ENCODE results near the gene HS6ST2.
A peak's percentile ranks its signal among the peaks of the same experiment; 100 is the strongest.
"Not testable (repeated sequence)": the region's sequence is repeated elsewhere in the genome, so short reads cannot be mapped to it uniquely, and the experiment has no call there.

The HS6ST2 gene

GRCh38 chrX:132958091-132958703 lies at the start of gene HS6ST2:
TSS of gene HS6ST2 (minus strand) at chrX:132958629.
- DNase-seq = no peak

DNA sequence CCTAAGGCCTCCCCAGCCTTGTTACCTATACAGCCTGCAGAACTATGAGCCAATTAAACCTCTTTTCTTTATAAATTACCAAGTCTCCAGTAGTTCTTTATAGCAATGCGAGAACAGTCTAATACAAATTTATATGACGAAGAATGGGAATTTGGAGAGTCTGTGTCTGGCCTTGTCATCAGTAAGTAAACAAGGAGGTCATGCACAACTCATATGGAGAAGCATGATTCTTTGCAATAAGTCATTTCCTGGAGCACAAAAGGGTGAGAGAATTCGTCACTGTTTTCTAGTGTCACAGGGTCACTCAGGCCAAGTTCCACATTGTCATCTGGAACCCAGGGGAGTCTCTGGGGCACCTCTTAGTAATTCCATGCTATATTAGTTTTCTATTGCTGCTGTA lies 49.0 kb upstream of the HS6ST2 start:
- DNase-seq = no peak

DNA sequence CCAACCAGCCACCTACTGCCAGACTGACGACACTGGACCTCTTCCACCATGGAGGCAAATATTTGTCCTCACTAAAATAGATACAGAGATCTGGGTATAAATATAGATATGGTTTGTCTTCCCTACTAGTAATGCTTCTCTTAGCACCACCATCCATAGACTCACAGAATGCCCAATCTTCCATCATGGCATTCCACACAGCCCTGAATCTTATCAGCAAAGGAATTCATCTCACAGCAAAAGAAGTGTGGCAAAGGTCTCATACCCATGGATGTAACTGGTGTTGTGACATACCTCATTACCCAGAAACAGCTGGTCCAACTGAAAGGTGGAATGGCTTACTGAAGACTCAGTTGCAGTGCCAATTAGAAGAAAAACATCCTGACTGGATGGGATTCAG lies 47.2 kb upstream of the HS6ST2 start:
- DNase-seq = no peak

DNA sequence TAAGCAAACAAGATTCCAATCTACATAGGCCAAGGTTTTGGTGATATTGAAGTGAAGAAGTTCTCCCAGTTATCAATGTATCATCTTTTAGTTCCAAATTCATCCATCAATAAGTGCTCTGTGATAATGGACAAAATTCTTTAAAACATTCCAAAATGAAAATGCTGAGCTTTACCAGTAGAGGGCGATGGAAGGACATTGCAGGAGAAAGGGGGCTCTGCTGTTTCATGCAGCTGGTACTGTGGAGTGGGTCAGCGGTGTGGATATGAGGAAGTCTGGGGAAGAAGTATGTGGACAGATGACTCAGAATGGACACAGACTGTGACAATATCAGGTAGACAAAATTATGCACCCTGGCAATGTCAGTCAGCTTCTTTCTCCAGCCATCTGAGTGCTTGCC lies 46.6 kb upstream of the HS6ST2 start:
- DNase-seq = peak; percentile 3

DNA sequence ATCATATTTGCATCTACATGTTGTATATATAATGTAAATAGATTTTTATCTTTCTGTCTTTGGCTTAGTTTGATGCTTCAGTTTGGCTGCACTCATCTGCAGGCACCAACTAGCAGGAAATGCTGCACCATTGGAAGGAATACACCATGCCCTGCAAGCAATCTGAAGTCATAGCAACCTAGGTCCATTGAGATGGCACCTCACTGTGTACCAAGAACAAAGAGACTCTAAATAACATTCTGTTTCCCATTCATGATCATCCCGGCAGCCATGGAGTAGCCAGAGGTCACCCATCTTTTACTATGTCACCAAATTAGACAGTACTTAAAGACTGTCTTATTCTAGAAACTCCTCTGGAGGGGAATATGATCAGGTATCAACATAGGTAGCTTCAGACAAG lies 40.8 kb upstream of the HS6ST2 start:
- peak; percentile 10 for DNase-seq

DNA sequence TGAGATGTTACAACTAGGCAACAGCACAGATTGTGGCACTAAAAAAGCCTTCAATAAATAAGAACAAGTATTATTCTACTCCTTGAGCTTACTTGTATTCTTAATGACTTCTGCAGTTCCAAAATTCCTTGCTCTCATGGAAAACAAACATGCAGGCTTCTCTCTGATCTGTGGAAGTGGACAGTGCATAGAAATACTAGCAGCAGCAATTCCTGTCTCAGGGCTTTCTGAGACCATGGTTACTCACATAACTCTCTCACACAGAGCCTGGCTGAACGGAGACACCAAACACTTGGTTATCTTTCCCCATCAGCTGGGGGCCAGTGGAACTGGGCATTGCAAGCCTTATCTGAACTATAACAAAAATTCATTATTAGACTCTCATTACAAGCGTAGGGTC lies 32.4 kb upstream of the HS6ST2 start:
- no peak for DNase-seq

GRCh38 chrX:132986556-132986955 lies 28.1 kb upstream of the HS6ST2 start:
- no peak for DNase-seq

DNA sequence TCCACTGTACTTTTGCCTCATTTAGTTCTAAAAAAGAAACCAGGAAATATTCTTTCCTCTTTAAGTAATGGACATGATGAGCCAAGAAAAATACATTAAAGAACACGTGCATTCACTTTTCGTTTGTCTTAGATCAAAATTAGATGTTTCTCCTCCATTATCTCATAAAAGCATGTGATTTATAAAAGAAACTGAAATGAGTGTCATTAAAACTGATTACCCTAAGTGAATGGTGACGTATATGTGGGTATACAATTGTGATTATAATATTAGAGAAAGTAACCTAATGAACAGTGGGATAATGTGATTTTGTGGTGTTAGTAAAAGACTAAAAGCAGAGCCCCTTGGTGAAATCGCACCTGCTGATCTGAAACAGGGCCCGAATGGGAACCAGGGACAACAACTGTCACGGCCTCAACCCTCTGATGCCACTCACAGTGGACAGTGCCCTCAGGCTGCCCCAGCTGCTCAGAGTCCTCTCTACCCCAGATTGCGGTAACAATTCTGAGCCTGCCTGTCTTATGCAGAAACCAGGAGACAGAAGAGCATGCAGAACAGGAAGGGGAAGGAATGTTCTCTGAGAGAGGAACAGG lies 25.7 kb upstream of the HS6ST2 start:
- no peak for DNase-seq

- no peak for DNase-seq
Measured at GRCh38 chrX:132983496-132983895, 25.1 kb upstream of the HS6ST2 start.

DNA sequence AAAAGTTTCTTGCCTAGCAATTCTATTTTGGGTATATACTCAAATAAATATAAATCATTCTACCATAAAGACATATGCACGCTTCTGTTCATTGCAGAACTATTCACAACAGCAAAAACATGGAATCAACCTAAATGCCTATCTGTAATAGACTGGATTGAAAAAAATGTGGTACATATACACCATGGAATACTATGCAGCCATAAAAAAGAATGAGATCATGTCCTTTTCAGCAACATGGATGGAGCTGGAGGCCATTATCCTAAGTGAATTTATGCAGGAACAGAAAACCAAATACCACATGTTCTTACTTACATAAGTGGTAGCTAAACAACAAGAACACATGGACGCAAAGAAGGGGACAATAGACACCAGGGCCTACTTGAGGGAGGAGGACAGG lies 21.6 kb upstream of the HS6ST2 start:
- not testable (repeated sequence) for DNase-seq

DNA sequence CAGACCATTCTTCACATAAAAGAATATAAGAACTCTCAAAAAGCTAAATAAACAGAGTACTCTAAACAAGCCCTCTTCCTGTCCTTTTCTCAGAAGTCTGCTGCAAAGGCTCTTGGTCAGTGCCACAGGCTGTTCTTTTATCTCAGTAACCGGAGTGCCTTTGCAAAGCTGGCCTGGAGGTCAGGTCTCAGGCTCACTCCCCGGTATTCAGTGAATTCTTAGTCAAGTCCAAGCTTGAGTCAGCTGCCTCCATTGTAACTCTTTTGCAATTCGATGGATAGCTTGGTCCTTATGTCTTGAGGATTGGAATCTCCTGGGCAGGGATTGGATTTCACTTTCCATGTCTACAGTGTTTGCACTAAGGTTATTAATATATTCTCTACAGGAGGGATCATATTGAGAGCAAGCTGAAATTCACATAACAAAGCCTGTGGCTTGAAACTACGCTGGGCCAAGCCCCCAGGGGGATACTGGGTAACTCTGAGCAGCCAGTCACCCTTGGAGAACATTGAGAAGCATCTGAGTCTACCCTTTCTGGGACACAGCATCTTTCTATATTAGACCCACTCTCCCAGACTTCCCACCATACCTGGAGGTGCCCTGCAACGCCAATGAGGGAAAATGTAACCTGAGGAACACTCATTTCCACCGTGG lies 10.0 kb upstream of the HS6ST2 start:
- DNase-seq = peak; percentile 31

GRCh38 chrX:132967049-132967448 lies 8.6 kb upstream of the HS6ST2 start:
- peak; percentile 56 for DNase-seq

DNA sequence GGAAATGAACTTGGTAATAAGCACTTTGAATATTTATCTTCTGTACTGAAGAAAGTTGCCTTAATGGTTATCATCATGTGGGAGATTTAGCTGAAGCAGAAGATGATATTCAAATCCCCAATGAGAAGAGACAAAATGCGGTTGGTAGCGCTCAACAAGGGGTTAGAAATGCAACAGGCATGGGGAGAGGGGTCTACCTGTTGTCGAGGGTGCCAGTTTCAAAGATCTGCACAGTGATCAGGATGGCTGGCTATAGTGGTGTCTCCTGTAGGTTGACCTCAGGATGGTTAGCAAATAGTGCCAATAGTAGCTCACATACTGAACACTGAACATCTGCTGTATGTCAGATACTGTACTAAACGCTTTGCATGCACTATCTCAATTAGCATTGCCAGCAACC lies 7.0 kb upstream of the HS6ST2 start:
- no peak for DNase-seq

- DNase-seq = no peak
Measured at GRCh38 chrX:132961511-132961910, 3.1 kb upstream of the HS6ST2 start.

DNA sequence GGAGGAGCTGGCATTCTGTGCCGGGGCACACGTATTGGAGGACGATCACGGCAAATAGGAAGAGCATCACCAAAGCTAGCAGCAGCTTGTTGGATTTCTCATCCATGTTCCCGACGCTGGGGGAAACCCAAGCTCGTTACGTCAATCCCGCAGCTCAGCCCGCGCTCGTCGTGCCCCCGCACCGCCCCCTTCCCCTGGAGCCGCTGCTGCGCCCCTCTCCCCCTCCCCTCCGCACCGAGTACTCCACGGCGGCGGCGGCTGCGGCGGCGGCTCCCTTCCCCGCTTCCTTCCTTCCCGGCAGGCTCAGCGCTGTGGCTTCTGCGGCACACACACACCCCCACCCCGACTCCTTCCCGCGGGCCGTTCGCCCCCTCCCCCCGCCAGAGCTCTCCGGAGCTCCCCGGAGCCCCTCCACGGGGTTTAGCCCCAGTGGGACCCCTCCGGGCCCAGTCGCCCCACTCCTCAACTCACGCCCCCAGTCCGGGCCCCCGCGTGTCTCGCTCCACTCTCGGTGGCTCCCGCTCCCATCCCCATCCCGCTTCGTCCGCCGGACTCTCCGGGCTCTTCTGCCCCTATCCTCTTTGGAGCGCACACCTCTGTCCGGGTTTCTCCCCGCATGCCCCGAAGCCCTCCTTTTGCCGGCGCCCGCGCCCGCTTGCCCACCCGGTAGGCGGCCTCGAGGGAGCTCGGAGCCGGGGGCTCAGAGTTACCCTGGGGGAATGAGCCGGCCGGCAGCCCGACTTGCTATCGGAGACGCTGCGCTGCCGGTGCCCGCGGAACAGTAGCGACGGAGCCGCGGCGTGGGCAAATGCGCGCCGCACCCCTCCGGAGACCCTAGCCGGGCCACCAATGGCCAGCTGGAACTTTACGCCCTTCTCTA lies 978 bp downstream of the HS6ST2 start:
- DNase-seq = peak; percentile 45

DNA sequence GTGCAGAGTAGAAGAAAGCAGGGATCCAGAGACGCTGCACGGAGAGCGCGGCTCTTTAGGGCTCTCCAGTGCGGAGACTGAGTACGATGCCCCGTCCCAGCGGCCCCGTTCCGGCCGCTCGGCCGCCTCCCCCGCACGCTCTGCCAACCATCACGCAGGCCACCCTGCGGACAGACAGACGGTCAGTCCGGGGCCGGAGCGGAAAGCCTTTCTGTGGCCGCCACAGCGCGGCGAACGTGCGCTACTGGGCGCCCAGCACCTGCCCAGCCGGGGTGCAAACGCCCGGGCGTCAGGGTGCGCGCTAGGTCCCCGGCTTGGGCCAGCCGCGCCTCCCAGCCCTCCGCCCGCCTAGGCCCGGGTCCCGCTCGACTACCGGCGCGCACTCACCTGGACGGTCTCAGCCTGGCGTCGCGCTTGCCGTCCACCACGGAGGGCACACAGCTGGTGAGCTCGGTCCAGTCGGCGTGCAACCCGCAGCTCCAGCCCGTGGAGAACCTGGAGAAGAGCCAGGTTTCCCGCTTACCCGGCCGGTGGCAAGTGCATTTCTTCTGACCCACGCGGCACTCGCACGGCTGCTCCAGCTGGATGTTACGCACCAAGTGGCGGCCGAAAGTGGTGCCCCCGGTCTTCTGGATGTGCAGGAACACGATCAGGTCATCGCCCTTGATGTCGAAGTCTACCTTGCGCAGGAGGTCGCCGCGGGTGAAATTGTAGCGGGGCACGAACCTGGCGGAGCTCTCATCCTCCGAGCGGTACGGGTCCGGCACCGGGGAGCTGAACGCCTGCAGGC lies 1.8 kb downstream of the HS6ST2 start:
- no peak for DNase-seq

DNA sequence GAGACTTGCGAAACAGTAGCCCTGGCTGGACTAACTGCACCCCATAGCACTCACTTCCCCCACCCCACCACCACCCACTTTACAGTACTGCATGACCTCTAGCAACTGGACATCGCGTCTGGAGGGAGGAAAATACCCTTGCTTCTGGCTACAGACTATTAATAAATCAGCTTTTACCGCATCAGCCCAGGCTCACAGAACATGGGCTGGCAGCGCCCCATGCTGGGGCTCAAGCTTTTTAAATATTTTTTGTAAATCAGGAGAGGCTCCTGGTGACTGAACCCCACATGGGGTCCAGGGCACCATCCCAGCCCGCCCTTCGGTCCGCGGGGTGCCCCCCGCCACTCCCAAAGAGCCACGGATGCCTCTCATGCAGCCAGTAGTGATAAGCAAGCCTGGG lies 2.7 kb downstream of the HS6ST2 start:
- peak; percentile 6 for DNase-seq

GRCh38 chrX:132954323-132954722 lies 4.1 kb downstream of the HS6ST2 start:
- DNase-seq = peak; percentile 54

DNA sequence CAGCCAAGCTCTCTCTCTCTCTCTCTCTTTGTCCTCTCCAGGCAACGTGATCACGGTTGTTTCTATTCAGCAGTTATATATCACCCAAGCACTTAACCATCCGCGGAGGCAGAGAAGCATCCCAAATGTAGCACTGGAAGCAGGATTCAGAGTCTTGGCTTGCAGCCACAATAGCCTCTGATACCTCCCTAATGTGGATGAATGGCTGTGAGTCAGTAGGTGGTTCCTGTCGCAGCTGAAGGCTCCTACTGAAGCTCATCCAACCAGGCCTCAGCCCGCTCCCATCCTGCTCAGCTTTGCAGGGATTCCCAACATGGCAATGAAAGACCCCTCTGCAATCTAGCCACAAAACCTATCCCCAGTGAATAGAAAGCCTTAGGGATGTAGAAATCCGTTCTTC lies 5.1 kb downstream of the HS6ST2 start:
- peak; percentile 81 for DNase-seq

GRCh38 chrX:132948648-132949260 lies 9.7 kb downstream of the HS6ST2 start:
- DNase-seq = peak; percentile 7

DNA sequence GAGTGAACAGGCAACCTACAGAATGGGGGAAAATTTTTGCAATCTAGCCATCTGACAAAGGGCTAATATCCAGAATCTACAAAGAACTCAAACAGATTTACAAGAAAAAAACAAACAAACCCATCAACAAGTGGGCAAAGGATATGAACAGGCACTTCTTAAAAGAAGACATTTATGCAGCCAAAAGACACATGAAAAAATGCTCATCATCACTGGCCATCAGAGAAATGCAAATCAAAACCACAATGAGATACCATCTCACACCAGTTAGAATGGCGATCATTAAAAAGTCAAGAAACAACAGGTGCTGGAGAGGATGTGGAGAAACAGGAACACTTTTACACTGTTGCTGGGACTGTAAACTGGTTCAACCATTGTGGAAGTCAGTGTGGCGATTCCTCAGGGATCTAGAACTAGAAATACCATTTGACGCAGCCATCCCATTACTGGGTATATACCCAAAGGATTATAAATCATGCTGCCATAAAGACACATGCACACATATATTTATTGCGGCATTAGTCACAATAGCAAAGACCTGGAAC lies 13.3 kb downstream of the HS6ST2 start:
- not testable (repeated sequence) for DNase-seq
